Renal cortex interstitium (tissue), 11 donors: ENCODE data around the gene UFD1. TPM values are rescaled to one million over a fixed set of nuclear protein-coding genes. Genes with fewer than 3 reads are reported as not detected.

ENCODE experiments used
- DNase-seq, 11 donors: peaks; one replicate each; pipeline ENCODE4 v3.0.0-alpha.2; 2013; ENCODE audit warnings: low read depth in 9 of 11, low spot score in 4 of 11; ENCODE audit errors: extremely low read depth in 1 of 11
- polyA plus RNA-seq, 3 donors: library from polyadenylated mRNA; unstranded; fragments of 120-200 nt; gene quantifications; one replicate each; pipeline ENCODE4 v1.2.1, GENCODE V29; 2013; ENCODE audit not compliant: insufficient read length in 3 of 3

Gene UFD1
- polyA plus RNA-seq, 3 donors: 62.1 to 65.5 (median 62.9) TPM

GRCh38 chr22:19519041-19519926 is 40.3 kb upstream of the UFD1 start:
- peak in 1 of 11 donors; percentile 13 for DNase-seq

GRCh38 chr22:19518635-19519034 is 39.6 kb upstream of the UFD1 start:
- peak in 6 of 11 donors; percentile 18 to 69 (median 52) for DNase-seq

- DNase-seq: no peak
These were observed 39.1 kb upstream of the UFD1 start for GRCh38 chr22:19517919-19518611.

GRCh38 chr22:19517171-19517500 is 38.1 kb upstream of the UFD1 start:
- no peak for DNase-seq

- no peak for DNase-seq
These were observed 37.6 kb upstream of the UFD1 start for GRCh38 chr22:19516378-19517170.

GRCh38 chr22:19515654-19516377 is 36.8 kb upstream of the UFD1 start:
- no peak for DNase-seq

GRCh38 chr22:19514831-19515565 is 36.0 kb upstream of the UFD1 start:
- no peak for DNase-seq

GRCh38 chr22:19513823-19514222 is 34.8 kb upstream of the UFD1 start:
- DNase-seq: no peak

- no peak for DNase-seq
These were observed 31.9 kb upstream of the UFD1 start for GRCh38 chr22:19510919-19511341.

- no peak for DNase-seq
These were observed 30.9 kb upstream of the UFD1 start for GRCh38 chr22:19509923-19510322.

- DNase-seq: no peak
These were observed 30.2 kb upstream of the UFD1 start for GRCh38 chr22:19509191-19509590.

- DNase-seq: no peak
These were observed 29.2 kb upstream of the UFD1 start for GRCh38 chr22:19508024-19508776.

GRCh38 chr22:19507534-19507861 is 28.5 kb upstream of the UFD1 start:
- DNase-seq: no peak

GRCh38 chr22:19506212-19506611 is 27.2 kb upstream of the UFD1 start:
- no peak for DNase-seq

GRCh38 chr22:19505735-19506126 is 26.7 kb upstream of the UFD1 start:
- no peak for DNase-seq

- DNase-seq: no peak
These were observed 26.1 kb upstream of the UFD1 start for GRCh38 chr22:19504900-19505734.

- DNase-seq: no peak
These were observed 24.9 kb upstream of the UFD1 start for GRCh38 chr22:19503869-19504268.
